Activated CD4-positive, alpha-beta T cell treated with anti-CD3 and anti-CD28 coated beads, Interleukin-2, amount 50 U/mL, for 4 hours (primary cell): ENCODE data around the gene MRI1.
"Not testable (repeated sequence)": the region's sequence is repeated elsewhere in the genome, so short reads cannot be mapped to it uniquely, and the experiment has no call there.

Source experiments
- DNase-seq, 2 experiments: peaks; one replicate each; pipeline ENCODE4 v3.0.0-alpha.2; 2020

The MRI1 gene

GRCh38 chr19:13764101-13764807 is at the start of gene MRI1:
MRI1 (plus strand) TSS chr19:13764522; CDS start chr19:13764589, 67 bp downstream.
- DNase-seq, result peak; percentile 46 to 50

DNA sequence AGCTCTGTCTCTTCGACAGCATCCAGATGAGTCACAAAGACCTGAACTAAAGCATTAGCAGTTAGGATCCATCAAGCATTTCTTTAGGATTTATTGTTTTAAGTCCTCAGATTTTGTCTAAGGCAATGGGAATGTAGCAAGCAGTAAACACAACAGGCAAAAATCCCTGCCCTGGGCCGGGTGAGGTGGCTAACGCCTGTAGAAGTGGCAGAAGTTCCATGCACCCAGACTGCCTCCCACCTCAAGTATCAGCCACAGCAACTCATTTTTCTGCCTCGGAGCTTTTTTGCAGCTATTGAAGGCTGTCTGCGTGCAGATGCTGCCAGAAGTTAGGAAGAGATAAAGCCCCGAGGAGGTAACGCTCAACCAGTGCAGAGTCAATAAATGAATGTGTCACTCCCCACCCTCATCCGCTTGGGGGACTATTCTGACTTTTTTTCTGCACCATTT is 47.1 kb upstream of the MRI1 start:
- DNase-seq, result no peak

DNA sequence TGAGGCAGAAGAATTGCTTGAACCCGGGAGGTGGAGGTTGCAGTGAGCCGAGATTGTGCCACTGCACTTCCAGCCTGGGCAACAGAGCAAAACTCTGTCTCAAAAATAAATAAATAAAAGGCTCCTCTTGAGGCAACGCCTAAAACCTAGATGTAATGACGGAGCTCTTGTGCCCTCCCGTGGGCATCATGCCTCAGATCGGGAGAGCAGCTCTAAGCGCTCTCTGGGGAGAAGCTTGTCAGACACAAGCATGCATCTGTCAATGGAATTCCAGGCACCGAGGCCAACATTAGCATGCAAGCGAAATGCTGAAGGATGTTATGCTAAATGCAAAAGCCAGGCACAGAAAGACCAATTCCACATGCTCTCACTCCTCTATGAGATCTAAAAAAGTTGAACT is 45.6 kb upstream of the MRI1 start:
- no peak for DNase-seq

DNA sequence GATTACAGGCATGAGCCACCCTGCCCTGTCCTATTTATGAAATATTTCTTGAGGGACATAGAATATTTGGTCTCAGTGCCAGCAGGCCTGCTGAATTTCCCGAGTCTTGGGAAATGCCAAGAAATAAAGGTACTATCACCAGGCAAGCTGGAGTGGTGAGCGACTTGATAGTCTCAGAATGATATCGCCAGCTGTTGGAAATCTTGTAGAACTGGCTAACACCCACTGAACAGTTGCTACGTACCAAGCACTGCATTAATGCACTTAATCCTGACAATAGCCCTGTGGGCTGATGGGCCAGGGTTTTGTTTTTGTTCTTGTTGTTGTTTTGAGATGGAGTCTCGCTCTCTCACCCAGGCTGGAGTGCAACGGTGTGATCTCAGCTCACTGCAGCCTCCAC is 42.2 kb upstream of the MRI1 start:
- no peak for DNase-seq

GRCh38 chr19:13723206-13723605 is 41.1 kb upstream of the MRI1 start:
- no peak for DNase-seq

DNA sequence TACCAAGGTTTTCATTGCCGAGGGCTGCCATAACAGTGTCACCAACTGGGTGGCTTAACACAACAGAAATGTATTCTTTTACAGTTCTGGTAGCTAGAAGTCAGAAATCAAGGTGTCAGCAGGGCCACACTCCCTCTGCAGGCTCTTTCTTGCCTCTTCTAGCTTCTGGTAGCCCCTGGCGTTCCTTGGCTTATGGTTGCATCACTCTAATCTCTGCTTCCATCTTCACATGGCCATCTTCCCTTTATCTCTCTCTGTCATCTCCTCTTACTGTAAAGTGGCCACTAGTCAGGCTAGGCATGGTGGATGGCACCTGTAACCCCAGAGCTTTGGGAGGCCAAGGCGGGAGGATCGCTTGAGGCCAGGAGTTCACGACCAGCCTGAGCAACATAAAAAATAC is 38.0 kb upstream of the MRI1 start:
- no peak for DNase-seq

- no peak for DNase-seq
These were observed 36.5 kb upstream of the MRI1 start for GRCh38 chr19:13727798-13728197.

- no peak for DNase-seq
These were observed 34.5 kb upstream of the MRI1 start for GRCh38 chr19:13729859-13730258.

DNA sequence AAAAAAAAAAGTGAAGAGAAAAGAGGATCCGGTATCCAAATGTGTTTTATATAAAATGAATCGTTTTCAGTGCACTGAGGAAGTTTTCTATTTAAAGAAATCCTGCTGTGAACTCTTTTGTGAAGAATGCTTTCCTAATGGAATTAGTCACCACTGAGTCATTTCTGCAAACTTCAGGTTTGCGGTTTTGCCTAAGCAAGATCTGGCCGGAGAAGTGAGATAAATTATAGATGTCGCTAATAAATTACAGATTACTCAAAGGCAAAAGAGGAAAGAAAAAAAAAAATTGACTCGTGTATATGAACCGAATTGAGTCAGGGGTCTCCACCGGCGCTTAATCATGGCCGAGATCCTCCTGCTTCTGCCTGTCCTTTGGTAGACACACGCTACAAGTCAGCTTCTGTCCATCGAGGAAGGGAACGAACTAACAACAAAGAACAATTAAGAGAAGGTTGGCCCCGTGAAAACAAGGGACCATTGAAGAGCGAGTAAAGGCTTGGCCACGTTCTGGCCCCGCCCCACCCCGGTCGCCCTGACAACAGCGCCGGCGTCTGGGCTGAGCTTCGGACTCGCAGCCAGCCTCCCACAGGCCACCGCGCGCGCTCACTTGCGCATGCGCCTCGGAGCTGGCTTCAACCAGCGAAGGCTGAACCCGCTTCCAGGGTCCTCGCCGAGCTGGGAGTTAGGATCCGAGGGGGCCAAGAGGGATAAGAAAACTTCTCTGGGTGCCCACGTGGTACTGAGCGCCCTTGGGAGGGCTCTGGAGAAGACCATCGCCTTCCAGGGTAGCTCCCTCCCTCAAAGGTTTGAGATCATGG is 33.0 kb upstream of the MRI1 start:
- DNase-seq, result peak; percentile 91 to 92

GRCh38 chr19:13732337-13732736 is 32.0 kb upstream of the MRI1 start:
- no peak for DNase-seq

GRCh38 chr19:13734751-13735150 is 29.6 kb upstream of the MRI1 start:
- DNase-seq, result no peak

DNA sequence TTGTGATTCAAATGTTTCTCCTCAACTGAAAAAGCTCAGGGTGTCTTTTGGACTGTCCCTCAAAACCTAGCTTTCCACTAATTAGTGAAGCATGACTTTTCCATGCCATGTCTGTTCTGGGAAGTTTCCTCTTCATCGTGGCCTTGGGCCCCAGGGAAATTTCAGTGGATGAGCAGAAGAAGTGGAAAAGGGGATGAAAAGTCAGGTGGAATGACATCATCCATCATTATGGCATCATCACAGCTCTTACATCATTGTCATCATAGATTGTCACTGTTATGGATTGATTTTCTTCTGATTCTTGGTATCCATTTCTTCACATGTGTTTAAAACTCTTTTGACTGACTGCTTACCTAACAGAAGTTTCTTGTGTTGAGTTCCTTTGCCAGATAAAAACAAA is 26.2 kb upstream of the MRI1 start:
- DNase-seq, result no peak

DNA sequence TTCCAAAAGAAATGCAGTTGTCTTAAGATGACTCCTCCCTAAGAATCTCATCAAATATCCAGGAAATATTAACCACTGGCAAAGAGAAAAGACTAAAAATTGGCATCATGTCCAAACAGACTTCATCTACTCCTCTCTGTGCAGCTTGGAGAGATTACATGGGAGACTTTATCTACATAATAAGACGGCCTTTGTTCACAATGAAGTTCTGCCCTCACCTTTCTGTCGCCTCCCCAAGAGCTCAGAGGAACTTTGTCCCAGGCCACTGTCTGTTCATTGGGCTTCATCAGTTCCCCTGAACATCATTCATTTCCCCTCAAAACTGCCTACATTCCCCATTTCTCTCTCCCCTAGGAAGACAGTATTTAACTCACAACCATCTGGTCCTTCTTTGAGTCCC is 22.4 kb upstream of the MRI1 start:
- no peak for DNase-seq

DNA sequence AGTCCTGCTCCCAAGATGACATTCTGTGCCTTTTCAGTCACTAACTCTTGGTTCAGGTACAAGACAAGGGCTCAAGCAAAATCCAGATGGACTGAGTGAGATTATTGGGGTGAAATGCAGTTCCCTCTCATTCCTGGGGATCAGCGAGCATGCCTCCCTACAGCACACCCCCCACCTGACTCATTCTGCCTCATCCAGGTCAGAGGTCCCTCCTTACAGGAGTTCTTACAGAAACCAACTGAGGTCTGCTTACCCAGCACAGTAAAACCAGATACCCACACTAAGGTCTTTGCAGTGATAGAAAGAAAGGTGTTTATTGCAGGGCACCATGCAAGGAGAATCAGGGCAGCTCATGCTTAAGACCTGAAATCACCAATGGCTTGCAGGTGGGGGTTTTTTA is 21.6 kb upstream of the MRI1 start:
- no peak for DNase-seq

DNA sequence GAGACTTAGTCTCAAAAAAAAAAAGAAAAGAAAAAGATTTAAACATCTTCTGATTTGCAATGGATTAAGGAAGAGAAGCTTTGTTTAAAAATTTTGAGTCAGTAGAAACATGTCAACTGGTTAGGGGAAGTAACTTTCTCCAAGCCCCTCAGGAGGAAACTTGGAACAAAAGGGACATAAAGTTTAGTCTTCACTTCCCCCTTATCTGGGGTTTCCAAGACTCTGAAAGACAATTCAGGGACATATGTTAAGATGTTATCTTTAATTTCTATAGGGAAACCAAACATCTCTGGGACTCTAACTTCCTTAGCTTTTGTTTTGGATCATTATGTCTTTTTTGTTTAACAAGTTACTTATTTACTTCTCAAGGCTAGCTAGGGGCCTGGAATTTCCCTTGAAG is 20.1 kb upstream of the MRI1 start:
- DNase-seq, result no peak

- no peak for DNase-seq
These were observed 17.2 kb upstream of the MRI1 start for GRCh38 chr19:13747098-13747453.

DNA sequence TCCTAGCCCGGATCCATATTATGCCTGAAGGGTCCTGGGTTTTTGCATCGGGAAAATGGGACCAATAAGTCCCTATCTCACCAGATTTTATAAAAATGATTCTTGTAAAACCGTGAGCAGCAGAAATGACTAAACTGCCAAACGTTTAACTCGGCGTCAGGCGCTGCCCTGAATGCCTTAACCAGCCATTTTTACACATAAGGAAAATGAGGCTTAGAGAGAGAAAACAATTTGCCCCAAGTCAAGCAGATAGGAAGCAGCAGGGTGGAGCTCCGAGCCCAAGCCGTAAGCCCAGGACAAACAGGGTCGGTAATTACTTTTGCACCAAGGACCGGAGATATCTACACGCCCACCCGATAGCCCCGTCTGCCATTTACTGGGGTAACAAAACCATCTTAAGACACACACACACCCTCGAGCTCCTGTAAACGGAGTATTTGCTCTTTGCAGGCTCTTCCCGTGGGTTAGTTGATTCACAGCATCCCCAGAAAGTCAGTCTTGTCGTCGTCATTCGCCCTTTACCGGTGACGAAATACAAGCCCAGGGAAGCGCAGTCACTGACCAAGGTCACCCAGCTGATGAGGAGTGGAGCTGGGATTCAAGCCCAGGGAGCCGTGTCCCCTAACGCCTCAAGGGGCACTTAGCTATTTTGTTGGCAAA is 16.0 kb upstream of the MRI1 start:
- peak in 1 of 2 experiments; percentile 1 for DNase-seq

DNA sequence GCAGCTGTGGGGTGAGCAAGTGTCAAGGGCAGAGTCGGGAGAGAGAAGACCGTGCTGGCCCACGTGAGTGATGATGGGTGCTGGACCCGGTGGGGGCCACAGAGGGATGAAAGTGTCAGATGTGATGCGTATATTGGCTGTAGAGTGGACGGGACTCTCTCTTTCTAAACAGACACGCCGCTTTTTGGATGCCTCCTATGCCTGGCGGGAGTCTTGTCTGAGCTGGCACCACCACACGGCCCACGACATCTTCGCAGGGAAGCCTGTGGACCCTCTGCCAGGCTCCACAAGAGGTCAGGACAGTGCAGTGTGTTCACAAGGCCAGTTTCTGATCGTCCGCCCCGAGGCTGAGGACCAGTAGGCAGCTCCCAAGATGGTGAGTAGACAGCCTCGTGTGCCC is 12.9 kb upstream of the MRI1 start:
- DNase-seq, result no peak

GRCh38 chr19:13753622-13754021 is 10.7 kb upstream of the MRI1 start:
- DNase-seq, result not testable (repeated sequence)

- no peak for DNase-seq
These were observed 8.1 kb upstream of the MRI1 start for GRCh38 chr19:13756210-13756609.

DNA sequence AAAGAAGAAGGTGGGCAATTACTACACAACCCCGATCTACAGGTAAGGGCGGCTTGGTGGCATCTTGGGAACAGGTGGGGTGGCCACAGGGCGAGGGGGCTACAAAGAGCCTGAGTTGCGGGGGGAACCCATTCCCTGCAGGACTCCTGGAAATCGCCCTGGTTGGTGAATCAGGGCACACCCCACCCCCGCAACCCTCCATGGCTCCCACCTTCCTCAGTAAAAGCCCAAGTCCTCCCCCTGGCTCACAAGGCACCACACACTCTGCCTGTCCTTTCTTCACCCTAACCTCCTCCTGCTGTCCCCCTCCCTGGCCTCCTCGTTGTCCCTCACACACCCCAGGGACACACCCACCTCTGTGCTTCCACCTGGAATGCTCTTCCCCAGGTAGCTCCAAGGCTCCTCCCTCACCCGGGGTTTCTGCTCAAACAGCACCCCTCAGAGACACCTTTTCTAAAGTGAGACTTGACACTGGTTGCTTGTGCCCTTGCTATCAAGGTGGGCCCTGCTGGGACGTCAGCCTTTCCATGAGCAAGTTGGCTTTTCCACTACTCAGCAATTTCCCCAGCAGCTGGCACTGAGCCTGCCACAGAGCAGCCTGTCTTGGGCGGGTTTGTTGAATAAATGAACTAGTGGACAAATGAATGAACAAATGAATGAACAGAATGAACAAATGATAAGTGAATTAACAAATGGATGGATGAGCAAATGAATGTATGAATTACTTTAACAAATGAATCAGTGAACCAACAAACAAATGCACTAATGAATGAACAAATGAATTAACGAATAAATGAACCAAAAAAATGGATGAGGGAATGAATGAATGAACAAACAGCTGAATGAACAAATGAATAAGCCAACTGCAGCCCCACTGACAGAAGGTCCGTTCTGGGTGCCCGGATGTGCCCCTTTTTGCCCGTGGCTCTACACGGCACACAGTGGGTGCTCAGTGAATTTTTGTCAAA is 6.2 kb upstream of the MRI1 start:
- DNase-seq, result no peak

- DNase-seq, result no peak
These were observed 5.5 kb upstream of the MRI1 start for GRCh38 chr19:13758795-13759194.

- no peak for DNase-seq
These were observed 2.9 kb upstream of the MRI1 start for GRCh38 chr19:13761423-13761822.
